SK-N-SH (cell line): ENCODE measurements around the gene ITGAE. TPM values are rescaled to one million over a fixed set of nuclear protein-coding genes. Genes with fewer than 3 reads are reported as not detected.

Experiments used
- CTCF ChIA-PET: fragments of 300-600, 350-600 bp; formaldehyde crosslinking; extraction: SDS; loops from one replicate; lab custom pipeline; 2021; lab: Yijun Ruan, JAX
- POLR2A ChIA-PET: fragments of 350-600 bp; sonication (Branson Sonifier 250); formaldehyde crosslinking; extraction: SDS; loops from one replicate; lab custom pipeline; 2020; ENCODE audit warnings: antibody characterized with exemption, inconsistent platforms; lab: Yijun Ruan, JAX
- DNase-seq: peaks from one replicate; pipeline ENCODE4 v3.0.0; 2012
- H2AFZ ChIP-seq: fragments of 200-600 bp; sonication (generic); 2 replicates; pipeline ENCODE4 v1.8.1; 2016; ENCODE audit warnings: antibody characterized with exemption, mild to moderate bottlenecking, low read depth
- H3F3A ChIP-seq: fragments of 200-600 bp; sonication (generic); replicated peaks from 2 replicates; pipeline ENCODE3; 2016; ENCODE audit warnings: antibody characterized with exemption, mild to moderate bottlenecking; ENCODE audit not compliant: insufficient read depth
- H3K27ac ChIP-seq, 2 experiments: fragments of 200-500 bp in 1 of 2; fragments of 200-600 bp in 1 of 2; sonication (Bioruptor generic) in 1 of 2; sonication (generic), shearing (Covaris generic) in 1 of 2; 2 replicates each; pipeline versions ENCODE4 v1.5.1 to v1.6.1; 2014 to 2016; ENCODE audit warnings: low read depth in 2 of 2, inconsistent platforms in 1 of 2, low read length in 1 of 2, mild to moderate bottlenecking in 1 of 2, mixed read lengths in 1 of 2
- H3K27me3 ChIP-seq: fragments of 200-600 bp; sonication (generic), shearing (Covaris generic); 2 replicates; pipeline ENCODE4 v1.6.1; 2016; ENCODE audit warnings: mixed run types; ENCODE audit not compliant: insufficient read depth
- H3K36me3 ChIP-seq, 2 experiments: fragments of 200-500 bp in 1 of 2; fragments of 200-600 bp in 1 of 2; sonication (Bioruptor generic) in 1 of 2; sonication (generic) in 1 of 2; replicated peaks in 1 of 2; 2 replicates each; pipeline versions ENCODE3 to v1.5.1; 2014 to 2016; ENCODE audit warnings: low read length in 1 of 2, mild to moderate bottlenecking in 1 of 2; ENCODE audit not compliant: insufficient read depth in 2 of 2, control insufficient read depth in 1 of 2
- H3K4me1 ChIP-seq, 2 experiments: fragments of 200-500 bp in 1 of 2; fragments of 200-600 bp in 1 of 2; sonication (Bioruptor generic) in 1 of 2; sonication (generic), shearing (Covaris generic) in 1 of 2; 2 replicates each; pipeline versions ENCODE4 v1.5.1 to v1.6.1; 2014 to 2016; ENCODE audit warnings: low read depth in 1 of 2, low read length in 1 of 2, mixed run types in 1 of 2; ENCODE audit not compliant: insufficient read depth in 2 of 2, control insufficient read depth in 1 of 2
- H3K4me2 ChIP-seq: fragments of 200-600 bp; sonication (generic), shearing (Covaris generic); 2 replicates; pipeline ENCODE4 v1.6.1; 2017; ENCODE audit warnings: mixed run types
- H3K4me3 ChIP-seq, 2 experiments: fragments of 200-500 bp in 1 of 2; fragments of 200-600 bp in 1 of 2; sonication (Bioruptor generic) in 1 of 2; sonication (generic), shearing (Covaris generic) in 1 of 2; 2 replicates each; pipeline versions ENCODE4 v1.5.1 to v1.8.1; 2014 to 2016; ENCODE audit warnings: low read depth in 2 of 2, inconsistent platforms in 1 of 2, low read length in 1 of 2, mild to moderate bottlenecking in 1 of 2, mixed read lengths in 1 of 2, moderate library complexity in 1 of 2
- H3K79me2 ChIP-seq: fragments of 200-600 bp; sonication (generic); 2 replicates; pipeline ENCODE4 v1.8.1; 2017; ENCODE audit warnings: mild to moderate bottlenecking; ENCODE audit not compliant: insufficient read depth
- H3K9ac ChIP-seq: fragments of 200-600 bp; sonication (generic); 2 replicates; pipeline ENCODE4 v1.6.1; 2017; ENCODE audit warnings: mixed run types
- H3K9me2 ChIP-seq: fragments of 200-600 bp; sonication (generic); 2 replicates; pipeline ENCODE4 v1.6.1; 2017; ENCODE audit warnings: mixed run types
- H3K9me3 ChIP-seq: fragments of 200-600 bp; sonication (generic); 2 replicates; pipeline ENCODE4 v1.6.1; 2017; ENCODE audit warnings: mixed run types, mild to moderate bottlenecking, moderate library complexity
- H4K20me1 ChIP-seq: fragments of 200-600 bp; sonication (generic); 2 replicates; pipeline ENCODE4 v1.6.1; 2017; ENCODE audit warnings: mild to moderate bottlenecking, mixed run types; ENCODE audit not compliant: insufficient read depth
- CHD2 ChIP-seq: fragments of 150-350 bp; IDR thresholded peaks from 2 replicates; pipeline ENCODE4 v1.6.1; 2018; ENCODE audit warnings: low read length; ENCODE audit not compliant: partially characterized antibody
- EZH2phosphoT487 ChIP-seq: fragments of 200-600 bp; sonication (generic); IDR thresholded peaks from 2 replicates; pipeline ENCODE4 v1.6.1; 2017; ENCODE audit warnings: low read depth, mixed run types, mild to moderate bottlenecking, antibody characterized with exemption, moderate library complexity, borderline replicate concordance
- FOXM1 ChIP-seq: IDR thresholded peaks from 2 replicates; pipeline ENCODE4 v1.4.0; 2012; ENCODE audit warnings: low read depth, mild to moderate bottlenecking
- GABPA ChIP-seq: IDR thresholded peaks from 2 replicates; pipeline ENCODE4 v1.4.0; 2012; ENCODE audit warnings: low read depth, mild to moderate bottlenecking
- GATA2 ChIP-seq: sonication (generic); formaldehyde crosslinking; IDR thresholded peaks from 2 replicates; pipeline ENCODE4 v1.5.0; 2020; ENCODE audit warnings: mild to moderate bottlenecking, missing genetic modification reagents
- MEF2A ChIP-seq: IDR thresholded peaks from 2 replicates; pipeline ENCODE4 v1.4.0; 2012; ENCODE audit warnings: low read depth, borderline replicate concordance
- MXI1 ChIP-seq: IDR thresholded peaks from 2 replicates; pipeline ENCODE4 v1.6.1; 2012; ENCODE audit warnings: mild to moderate bottlenecking, low read depth, low read length, improper control_type of control experiment
- RCOR1 ChIP-seq: fragments of 150-350 bp; IDR thresholded peaks from 2 replicates; pipeline ENCODE4 v1.6.1; 2017; ENCODE audit warnings: antibody characterized with exemption, low read length
- RFX5 ChIP-seq: IDR thresholded peaks from 2 replicates; pipeline ENCODE4 v1.6.1; 2012; ENCODE audit warnings: mild to moderate bottlenecking, improper control_type of control experiment, low read length
- RXRA ChIP-seq: IDR thresholded peaks from 2 replicates; pipeline ENCODE4 v1.4.0; 2012; ENCODE audit warnings: low read depth, mild to moderate bottlenecking, borderline replicate concordance
- SIN3A ChIP-seq: IDR thresholded peaks from 2 replicates; pipeline ENCODE4 v1.6.1; 2012; ENCODE audit warnings: low read depth, mild to moderate bottlenecking, low read length, moderate library complexity, borderline replicate concordance
- WGBS: methylation state at CpG from one replicate; pipeline ENCODE4 v1.1.6; 2017; ENCODE audit warnings: low lambda C conversion rate; 5-methylcytosine and 5-hydroxymethylcytosine counted together
- polyA plus RNA-seq, 3 experiments: library from polyadenylated mRNA; depleted of rRNA; stranded (reverse); fragments of >200 nt; gene quantifications; 2 replicates each; pipeline ENCODE4 v1.2.3, GENCODE V29; 2012
- TF ChIP-seq, protein P1 (sequence below): IDR thresholded peaks from 2 replicates; pipeline ENCODE4 v1.4.0; 2012; ENCODE audit warnings: low read depth, borderline replicate concordance
- TF ChIP-seq, protein P2 (sequence below): IDR thresholded peaks from 2 replicates; pipeline ENCODE4 v1.6.1; 2012; ENCODE audit warnings: mild to moderate bottlenecking, low read depth, low read length, moderate library complexity

The ITGAE gene
- polyA plus RNA-seq, 1 of the 3 experiments (the other 2 are of a cell fraction), result 56.7 TPM

DNA sequence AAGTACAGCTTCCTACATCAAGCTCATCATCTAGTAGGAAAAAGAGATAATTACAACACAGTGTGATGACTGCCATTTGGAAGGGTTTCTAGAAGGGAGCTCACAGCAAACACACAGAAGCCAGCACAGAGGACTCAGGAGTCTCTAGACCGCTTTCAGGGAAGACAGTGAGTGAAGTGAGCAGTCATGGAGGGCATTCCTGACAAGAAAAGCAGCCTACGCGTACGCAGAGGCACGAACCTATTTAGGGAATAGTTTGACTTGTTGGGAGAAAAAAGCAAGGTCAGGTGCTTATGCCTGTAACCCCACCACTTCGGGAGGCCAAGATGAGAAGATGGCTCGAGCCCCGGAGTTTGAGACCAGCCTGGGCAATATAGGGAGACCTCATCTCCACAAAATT, 85.7 kb downstream of the ITGAE start:
- no peak overlapping the region for H3K27ac ChIP-seq
- POLR2A ChIA-PET, result no interaction called here

DNA sequence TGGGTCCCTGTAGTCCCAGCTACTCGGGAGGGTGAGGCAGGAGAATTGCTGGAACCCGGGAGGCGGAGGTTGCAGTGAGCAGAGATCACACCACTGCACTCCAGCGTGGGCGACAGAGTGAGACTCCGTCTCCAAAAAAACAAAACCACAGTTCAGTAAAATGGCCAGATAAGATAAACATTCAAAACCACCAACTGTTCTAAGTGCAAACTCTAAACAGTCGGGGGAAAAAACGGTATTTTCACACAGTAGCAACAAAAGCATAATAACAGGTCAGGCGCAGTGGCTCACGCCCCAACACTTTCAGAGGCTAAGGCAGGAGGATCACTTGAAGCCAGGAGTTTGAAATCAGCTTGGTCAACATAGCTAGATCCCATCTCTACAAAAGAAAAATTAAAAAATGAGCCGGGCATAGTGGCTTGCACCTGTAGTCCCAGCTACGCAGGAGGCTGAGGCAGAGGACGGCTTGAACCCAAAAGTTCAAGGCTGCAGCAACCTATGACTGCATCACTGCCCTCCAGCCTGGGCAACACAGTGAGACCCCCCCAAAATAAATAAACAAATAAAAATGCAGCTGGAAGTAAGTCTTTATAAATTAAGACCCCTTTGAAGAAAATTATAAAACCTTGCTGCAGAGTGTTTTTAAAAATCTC, 88.1 kb downstream of the ITGAE start:
- POLR2A ChIA-PET, result no interaction called here
- H3K4me1 ChIP-seq, result 0 out of 4 replicates have a peak, but pooled peaks cover 0 to 4% of the 10 kb centered on the region in 2 experiments

More for the DNA sequence above, 85.7 kb downstream of the ITGAE start:
- Histone ChIP-seq H3K79me2 (no peaks in the 10 kb centered on the region), H3K4me3 (no peak overlapping the region), H3F3A (peaks cover 13% of the 10 kb centered on the region), H2AFZ (no peak overlapping the region), H4K20me1 (no peaks in the 10 kb centered on the region), H3K4me2 (no peak overlapping the region), H3K4me1 (peaks cover 0 to 11% of the 10 kb centered on the region in 2 experiments; a peak in 1 of 4 replicates), H3K36me3 (peaks cover 39 to 42% of the 10 kb centered on the region in 2 experiments), H3K9ac (no peak overlapping the region), H3K9me3 (no peaks in the 10 kb centered on the region), H3K27me3 (no peaks in the 10 kb centered on the region), H3K9me2 (no peaks in the 10 kb centered on the region)
- 85% methylated on average over 8 of the region's 8 CpGs for WGBS
- no peak for TF ChIP-seq RFX5
- TF ChIP-seq MXI1, result no peak
- no peak for TF ChIP-seq RCOR1
- TF ChIP-seq MEF2A, result no peak
- DNase-seq, result no peak
- CTCF ChIA-PET, result interaction anchor here (1.0 kb wide), 1 partner anchor 20 kb away, joined by 3 read pairs; no protein-coding TSS in a partner anchor

More for the DNA sequence above, 88.1 kb downstream of the ITGAE start:
- Histone ChIP-seq H3K4me3 (no peak overlapping the region), H3K9ac (no peak overlapping the region), H2AFZ (no peak overlapping the region), H3K27me3 (no peaks in the 10 kb centered on the region), H3K27ac (no peak overlapping the region), H3F3A (peaks cover 5% of the 10 kb centered on the region), H3K36me3 (peaks cover 25 to 29% of the 10 kb centered on the region in 2 experiments), H3K9me2 (no peaks in the 10 kb centered on the region), H4K20me1 (no peaks in the 10 kb centered on the region), H3K4me2 (no peak overlapping the region), H3K79me2 (no peaks in the 10 kb centered on the region), H3K9me3 (no peaks in the 10 kb centered on the region)
- no peak for DNase-seq
- TF ChIP-seq RFX5 (no peak), EZH2phosphoT487 (no peak), SIN3A (no peak), MXI1 (no peak), FOXM1 (no peak), GATA2 (CRISPR knock-in tag) (no peak), CHD2 (no peak), GABPA (no peak), RXRA (no peak)
- TF ChIP-seq, protein P1, sequence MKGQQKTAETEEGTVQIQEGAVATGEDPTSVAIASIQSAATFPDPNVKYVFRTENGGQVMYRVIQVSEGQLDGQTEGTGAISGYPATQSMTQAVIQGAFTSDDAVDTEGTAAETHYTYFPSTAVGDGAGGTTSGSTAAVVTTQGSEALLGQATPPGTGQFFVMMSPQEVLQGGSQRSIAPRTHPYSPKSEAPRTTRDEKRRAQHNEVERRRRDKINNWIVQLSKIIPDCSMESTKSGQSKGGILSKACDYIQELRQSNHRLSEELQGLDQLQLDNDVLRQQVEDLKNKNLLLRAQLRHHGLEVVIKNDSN, result no peak
- TF ChIP-seq, protein P2, sequence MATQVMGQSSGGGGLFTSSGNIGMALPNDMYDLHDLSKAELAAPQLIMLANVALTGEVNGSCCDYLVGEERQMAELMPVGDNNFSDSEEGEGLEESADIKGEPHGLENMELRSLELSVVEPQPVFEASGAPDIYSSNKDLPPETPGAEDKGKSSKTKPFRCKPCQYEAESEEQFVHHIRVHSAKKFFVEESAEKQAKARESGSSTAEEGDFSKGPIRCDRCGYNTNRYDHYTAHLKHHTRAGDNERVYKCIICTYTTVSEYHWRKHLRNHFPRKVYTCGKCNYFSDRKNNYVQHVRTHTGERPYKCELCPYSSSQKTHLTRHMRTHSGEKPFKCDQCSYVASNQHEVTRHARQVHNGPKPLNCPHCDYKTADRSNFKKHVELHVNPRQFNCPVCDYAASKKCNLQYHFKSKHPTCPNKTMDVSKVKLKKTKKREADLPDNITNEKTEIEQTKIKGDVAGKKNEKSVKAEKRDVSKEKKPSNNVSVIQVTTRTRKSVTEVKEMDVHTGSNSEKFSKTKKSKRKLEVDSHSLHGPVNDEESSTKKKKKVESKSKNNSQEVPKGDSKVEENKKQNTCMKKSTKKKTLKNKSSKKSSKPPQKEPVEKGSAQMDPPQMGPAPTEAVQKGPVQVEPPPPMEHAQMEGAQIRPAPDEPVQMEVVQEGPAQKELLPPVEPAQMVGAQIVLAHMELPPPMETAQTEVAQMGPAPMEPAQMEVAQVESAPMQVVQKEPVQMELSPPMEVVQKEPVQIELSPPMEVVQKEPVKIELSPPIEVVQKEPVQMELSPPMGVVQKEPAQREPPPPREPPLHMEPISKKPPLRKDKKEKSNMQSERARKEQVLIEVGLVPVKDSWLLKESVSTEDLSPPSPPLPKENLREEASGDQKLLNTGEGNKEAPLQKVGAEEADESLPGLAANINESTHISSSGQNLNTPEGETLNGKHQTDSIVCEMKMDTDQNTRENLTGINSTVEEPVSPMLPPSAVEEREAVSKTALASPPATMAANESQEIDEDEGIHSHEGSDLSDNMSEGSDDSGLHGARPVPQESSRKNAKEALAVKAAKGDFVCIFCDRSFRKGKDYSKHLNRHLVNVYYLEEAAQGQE, result no peak
- 83% methylated on average over 13 of the region's 13 CpGs for WGBS
- CTCF ChIA-PET, result no interaction called here
